ENCODE data around the gene UQCRHL.

- TF ChIP-seq CTCF (IDR thresholded peaks at IDR 0.05) (no peak), EZH2 (IDR thresholded peaks at IDR 0.05; ENCODE audit: borderline replicate concordance, insufficient read depth, low read depth, low read length, poor library complexity, severe bottlenecking) (no peak)
Observed at GRCh38 chr1:15847100-15847892, 39.8 kb upstream of the UQCRHL start, which contains the start of gene SPEN.
